Raji (cell line): Measurements from ENCODE around the gene CGREF1.

Source experiments
- POLR2A ChIP-seq: IDR thresholded peaks from 2 replicates; pipeline ENCODE4 v1.6.1; 2011; ENCODE audit warnings: low read depth, low read length, control low read depth; ENCODE audit not compliant: insufficient read depth

Gene CGREF1

GRCh38 chr2:27148801-27149439 is 30.0 kb upstream of the CGREF1 start, which contains the start of gene TCF23:
Gene TCF23 (plus strand): TSS chr2:27149004. CDS start chr2:27149134, 130 bp downstream.
- no peak for TF ChIP-seq POLR2A

DNA sequence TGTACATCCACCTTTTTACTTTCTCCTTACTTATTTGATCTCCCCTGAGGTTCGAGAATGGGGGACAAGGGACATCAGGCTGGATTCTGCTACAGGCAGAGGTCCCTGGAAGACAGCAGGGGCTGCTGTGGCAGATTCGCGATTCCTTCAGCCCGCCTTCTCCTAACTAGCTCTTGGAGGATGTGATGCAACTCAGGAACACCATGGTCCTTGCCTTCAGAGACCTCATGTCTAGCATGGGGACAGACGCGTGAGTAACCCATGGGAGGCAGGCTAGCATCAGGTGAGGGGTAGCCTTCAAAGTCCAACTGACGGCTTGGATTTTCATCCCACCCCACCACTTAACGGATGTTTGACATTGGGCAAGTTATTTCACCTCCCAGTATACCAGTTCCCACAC is 29.0 kb upstream of the CGREF1 start:
- TF ChIP-seq POLR2A, result no peak

- TF ChIP-seq POLR2A, result no peak
Observed at GRCh38 chr2:27145682-27146081, 26.8 kb upstream of the CGREF1 start.

DNA sequence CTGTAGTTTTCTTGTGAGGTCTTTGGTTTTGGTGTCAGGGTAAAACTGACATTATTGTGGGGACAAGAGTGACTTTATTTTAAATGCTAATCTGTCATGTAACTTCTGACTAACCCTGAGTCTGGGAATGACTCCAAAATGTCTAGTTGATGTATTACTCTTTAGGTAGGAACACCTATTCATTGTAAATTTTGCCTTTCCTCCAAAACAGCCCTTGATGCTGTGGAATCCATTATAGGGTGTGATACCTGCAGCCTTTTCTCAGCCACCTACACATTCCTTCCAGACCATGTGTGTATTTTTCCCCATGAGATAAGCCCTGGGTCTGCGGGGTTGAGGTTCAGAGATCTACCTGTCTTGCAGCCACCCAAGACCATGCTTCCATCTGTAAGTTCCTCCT is 24.4 kb upstream of the CGREF1 start:
- TF ChIP-seq POLR2A, result no peak

DNA sequence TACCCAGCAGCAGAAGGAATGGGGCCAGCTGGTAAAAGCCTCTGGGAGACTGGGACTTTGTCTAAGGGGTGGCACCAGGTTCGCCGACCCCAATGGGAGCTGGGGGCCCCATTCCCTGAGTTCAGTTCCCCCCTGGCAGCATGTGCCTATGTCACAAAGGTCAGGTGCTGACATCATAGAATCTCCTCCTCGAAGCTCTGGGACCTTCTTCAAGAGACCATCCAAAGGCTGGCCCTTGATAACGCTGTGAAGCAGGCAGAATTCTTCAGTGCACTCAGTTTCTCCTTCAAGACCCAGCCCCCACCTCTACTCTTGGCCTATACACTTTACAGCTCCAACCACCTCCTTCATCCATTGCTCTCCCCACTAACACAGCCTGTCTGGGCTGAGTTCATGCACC is 20.4 kb upstream of the CGREF1 start, which contains the start of gene PRR30:
Gene PRR30, minus strand, starts transcription at position 101 of the 400 bp plus-strand sequence. CDS start 1,081 bp downstream, outside the sequence.
- TF ChIP-seq POLR2A, result no peak

DNA sequence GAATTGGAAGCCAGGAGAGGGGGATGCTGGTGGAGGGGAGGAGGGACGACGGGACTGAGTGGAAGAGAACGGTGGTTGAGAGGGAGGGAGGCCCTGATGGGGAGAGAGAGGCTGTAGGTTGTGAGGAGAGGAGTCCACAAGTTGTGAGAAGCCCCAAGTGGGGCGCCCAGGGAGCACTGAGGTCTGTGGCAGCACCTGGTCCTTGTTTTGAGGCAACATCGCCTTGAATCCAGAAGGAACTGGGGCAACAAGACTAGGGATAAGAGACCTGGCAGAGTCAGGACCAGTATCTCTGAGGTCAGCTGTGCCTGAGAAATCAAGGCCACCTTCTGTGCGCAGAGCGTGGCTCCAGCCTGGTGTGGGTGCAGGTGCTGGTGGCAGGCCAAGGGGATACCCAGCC is 19.2 kb upstream of the CGREF1 start:
- no peak for TF ChIP-seq POLR2A

DNA sequence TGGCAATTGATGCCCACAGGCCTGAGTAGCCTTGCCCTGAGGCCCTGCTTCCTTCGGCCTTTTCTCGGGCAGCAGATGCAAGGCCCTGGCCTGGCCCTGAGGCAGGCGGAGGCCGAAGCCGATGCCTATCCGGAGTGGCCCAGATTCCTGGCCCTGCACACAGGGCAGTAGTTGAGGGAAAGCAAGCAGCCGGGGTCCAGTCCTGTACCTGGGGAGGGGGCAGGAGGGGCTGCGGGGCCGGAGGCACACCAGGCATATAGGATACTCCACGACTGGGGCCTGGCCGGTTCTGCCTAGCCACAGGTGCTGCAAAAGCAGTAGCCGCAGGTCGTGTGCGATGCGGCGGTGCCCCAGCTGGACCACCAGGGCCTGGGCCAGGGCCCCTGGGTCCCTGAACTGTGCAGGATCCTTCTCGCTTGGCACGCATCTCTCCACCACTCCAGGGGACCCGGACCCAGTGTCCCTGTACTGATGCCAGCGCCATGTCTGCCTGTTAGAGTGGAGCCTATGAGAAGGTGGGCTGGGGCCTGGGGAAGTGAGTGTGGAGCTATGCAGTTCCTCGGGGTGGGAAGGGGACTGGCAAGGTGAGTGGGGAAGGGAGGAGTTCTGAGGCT is 18.5 kb upstream of the CGREF1 start:
- TF ChIP-seq POLR2A, result no peak

DNA sequence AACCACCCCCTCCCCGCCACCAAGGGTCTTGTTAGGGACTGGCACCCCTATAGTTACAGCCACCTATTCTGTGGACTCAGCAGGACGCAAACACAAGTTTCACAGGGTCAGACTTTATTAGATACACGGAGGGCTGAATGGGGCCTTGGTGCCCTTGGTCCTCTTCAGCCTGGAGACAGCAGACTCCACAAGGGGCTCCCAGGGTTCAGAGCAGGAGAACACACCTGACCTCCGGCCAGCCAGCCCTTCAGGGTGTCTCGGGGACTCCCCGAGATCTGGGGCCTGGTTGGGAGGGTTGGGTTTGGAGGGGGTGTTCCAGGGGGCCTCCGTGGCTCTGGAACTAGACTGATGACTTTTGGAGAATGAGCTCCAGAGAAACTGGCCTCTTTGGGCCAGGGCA is 17.8 kb upstream of the CGREF1 start:
- no peak for TF ChIP-seq POLR2A

DNA sequence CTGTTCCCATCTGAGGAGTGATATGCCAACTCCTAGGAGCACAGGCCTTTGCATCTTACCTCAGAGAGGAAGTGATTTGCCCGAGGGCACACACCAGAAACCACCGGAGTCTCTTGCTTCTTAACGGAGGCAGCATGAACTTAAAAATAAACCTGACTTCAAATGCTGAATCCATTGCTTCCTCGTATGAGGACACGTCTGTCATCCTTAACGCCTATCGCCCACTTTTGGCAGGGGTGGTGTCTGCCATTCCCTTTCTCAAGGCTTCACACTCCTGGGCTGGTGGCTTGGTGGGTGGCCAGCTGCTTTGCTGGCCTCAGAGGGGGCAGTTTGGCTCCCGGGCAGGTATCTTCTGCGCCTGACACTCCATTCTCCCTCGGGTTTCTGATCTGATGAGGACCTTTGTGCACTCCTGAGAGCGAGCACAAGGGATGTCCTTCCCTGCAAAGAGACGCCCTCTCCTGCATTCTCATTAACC is 16.6 kb upstream of the CGREF1 start:
- no peak for TF ChIP-seq POLR2A

GRCh38 chr2:27134781-27135477 is 16.0 kb upstream of the CGREF1 start:
- TF ChIP-seq POLR2A, result no peak

- TF ChIP-seq POLR2A, result peak; percentile 92
Observed at GRCh38 chr2:27133905-27134780, 15.2 kb upstream of the CGREF1 start, which contains the start of gene PREB. Gene PREB (minus strand): TSS chr2:27134636. CDS start chr2:27134421, 215 bp downstream.

- no peak for TF ChIP-seq POLR2A
Observed at GRCh38 chr2:27133195-27133875, 14.4 kb upstream of the CGREF1 start.

DNA sequence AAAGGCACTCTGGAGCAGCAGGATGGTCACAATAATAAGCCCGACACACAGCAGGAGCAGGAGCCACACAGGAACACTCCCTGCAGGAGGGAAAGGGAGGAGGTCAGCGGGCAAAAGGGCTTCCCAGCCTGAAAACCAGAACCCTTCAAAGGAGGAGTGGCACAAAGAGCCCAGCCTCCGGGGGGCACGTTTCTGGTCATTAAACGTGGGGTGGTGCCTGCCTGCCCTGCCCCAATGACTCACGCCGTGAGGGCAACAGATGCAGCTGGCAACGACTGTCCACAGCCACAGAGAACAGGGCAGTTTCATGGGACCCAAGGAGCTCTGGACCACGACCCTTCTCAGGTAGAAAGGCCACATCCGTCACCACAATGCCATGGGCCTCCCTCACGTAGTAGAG is 12.5 kb upstream of the CGREF1 start:
- no peak for TF ChIP-seq POLR2A

DNA sequence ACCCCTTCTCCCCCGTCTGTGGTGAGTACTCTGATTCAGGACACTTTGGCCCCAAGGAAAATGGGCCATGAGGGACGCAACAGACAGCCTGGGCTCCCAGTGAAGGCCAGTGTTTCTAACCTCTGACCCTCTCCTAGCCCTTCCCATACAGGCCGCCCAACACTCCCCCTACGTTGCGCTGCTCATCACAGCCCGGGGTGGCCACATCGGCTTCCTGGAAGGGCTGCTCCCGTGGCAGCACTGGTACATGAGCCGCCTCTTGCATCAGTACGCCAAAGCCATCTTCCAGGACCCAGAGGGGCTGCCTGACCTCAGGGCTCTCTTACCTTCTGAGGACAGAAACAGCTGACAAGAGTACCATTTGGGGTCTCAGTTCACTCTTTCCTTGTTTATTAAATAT is 11.5 kb upstream of the CGREF1 start:
- no peak for TF ChIP-seq POLR2A
